Superior temporal gyrus (tissue), 1 donor: Measurements from ENCODE around the gene NUP214.
A peak's percentile ranks its signal among the peaks of the same experiment; 100 is the strongest.
"Not testable (repeated sequence)": the region's sequence is repeated elsewhere in the genome, so short reads cannot be mapped to it uniquely, and the experiment has no call there.

Experiments
- DNase-seq: peaks from one replicate; pipeline ENCODE4 v3.0.0-alpha.2; 2016; ENCODE audit errors: extremely low spot score

The NUP214 gene

DNA sequence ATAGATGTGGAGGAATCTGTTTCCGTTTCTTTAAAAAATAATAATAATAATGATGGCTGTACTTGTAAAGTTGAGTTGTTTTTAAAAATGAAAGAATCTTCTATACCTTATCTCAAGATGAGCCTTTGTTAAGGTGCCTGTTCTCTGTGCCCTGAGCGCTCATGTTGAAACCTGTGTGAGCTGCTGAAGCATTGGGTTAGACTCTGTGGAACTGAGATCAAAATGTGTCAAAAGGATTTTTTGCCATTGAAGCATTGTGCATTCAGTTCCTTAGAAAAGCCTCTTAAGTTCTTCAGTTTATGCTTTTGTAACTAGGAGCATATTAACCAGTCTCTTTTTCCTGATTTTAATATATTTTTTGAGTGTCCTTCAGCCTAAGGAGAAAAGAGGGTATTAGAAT is 67.7 kb downstream of the NUP214 start:
- no peak for DNase-seq

GRCh38 chr9:131194762-131195161 is 69.4 kb downstream of the NUP214 start:
- DNase-seq = no peak

DNA sequence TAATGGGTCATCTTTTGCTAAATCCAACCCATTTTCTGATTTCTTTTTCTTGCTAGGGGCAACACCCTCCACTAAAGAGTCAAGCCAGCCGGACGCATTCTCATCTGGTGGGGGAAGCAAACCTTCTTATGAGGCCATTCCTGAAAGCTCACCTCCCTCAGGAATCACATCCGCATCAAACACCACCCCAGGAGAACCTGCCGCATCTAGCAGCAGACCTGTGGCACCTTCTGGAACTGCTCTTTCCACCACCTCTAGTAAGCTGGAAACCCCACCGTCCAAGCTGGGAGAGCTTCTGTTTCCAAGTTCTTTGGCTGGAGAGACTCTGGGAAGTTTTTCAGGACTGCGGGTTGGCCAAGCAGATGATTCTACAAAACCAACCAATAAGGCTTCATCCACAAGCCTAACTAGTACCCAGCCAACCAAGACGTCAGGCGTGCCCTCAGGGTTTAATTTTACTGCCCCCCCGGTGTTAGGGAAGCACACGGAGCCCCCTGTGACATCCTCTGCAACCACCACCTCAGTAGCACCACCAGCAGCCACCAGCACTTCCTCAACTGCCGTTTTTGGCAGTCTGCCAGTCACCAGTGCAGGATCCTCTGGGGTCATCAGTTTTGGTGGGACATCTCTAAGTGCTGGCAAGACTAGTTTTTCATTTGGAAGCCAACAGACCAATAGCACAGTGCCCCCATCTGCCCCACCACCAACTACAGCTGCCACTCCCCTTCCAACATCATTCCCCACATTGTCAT is 72.0 kb downstream of the NUP214 start:
- DNase-seq = no peak

DNA sequence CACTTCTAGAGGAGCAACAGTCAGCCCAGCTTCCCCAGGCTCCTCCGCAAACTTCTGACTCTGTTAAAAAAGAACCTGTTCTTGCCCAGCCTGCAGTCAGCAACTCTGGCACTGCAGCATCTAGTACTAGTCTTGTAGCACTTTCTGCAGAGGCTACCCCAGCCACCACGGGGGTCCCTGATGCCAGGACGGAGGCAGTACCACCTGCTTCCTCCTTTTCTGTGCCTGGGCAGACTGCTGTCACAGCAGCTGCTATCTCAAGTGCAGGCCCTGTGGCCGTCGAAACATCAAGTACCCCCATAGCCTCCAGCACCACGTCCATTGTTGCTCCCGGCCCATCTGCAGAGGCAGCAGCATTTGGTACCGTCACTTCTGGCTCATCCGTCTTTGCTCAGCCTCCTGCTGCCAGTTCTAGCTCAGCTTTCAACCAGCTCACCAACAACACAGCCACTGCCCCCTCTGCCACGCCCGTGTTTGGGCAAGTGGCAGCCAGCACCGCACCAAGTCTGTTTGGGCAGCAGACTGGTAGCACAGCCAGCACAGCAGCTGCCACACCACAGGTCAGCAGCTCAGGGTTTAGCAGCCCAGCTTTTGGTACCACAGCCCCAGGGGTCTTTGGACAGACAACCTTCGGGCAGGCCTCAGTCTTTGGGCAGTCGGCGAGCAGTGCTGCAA is 72.8 kb downstream of the NUP214 start:
- DNase-seq = no peak

DNA sequence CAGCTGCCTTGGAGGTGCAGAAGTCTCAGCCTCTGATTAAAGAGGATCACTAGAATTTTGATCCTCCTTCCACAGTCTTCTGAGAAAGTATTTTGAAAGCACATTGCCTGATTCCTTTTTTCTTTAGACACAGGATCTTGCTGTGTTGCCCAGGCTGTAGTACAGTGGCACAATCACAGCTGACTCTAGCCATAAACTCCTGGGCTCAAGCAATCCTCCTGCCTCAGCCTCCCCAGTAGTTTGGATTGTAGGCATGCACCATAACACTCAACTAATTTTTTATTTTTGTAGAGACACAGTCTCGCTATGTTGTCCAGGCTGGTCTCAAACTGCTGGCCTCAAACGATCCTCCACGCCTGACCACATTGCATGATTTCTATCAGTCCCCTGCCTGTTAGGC is 76.5 kb downstream of the NUP214 start:
- DNase-seq = no peak

DNA sequence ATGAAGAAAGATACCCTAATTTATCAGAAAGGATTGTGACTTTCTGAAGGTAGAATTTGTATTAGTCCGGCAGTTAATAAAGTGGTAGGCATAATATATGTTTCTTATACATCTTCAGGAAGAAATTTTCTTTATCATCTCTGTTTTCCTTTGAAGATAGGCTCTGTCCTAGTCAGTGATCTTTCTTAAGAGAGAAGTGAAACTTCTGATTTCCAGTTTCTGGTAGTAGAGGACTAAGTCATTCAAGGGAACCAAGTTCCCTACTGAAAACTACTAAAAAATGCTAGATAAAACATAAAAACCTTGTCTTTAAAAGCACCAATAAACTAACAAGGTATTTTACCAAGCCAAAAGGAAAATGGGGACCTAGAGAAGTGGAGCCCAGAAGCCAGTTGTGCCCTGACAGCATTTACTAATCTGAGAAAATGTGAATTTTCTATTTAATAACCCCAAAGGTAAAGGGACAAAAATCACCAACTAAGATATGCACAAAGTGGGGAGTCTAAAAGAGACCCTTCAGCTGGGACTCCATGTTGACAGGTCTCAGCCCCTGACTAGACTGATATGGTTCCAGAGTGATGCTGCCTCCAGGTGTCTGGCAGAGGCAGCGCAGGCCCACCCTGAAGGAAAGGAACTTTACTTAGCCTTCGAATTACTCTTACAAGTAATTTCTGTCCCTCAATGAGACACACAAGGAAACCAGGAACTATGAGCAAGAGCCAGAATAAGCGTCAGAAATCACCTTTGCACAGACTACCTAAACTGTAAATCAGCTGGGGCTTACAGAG is 78.2 kb downstream of the NUP214 start:
- DNase-seq = no peak

GRCh38 chr9:131204285-131204684 is 78.9 kb downstream of the NUP214 start:
- no peak for DNase-seq

DNA sequence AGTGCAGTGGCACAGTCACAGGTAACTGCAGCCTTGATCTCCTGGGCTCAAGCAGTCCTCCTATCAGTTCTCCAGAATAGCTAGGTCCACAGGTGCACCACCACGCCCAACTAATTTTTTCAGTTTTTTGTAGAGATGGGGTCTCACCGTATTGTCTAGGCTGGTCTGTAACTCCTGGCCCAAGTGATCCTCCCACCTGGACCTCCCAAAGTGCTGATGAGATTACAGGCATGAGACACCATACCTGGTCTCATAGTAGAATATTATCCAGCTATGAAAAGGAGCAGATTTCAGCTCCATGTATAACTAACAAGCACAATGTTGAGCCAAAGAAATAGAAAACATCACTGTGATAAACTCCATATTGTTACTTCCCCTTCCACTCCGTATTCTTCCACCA is 81.1 kb downstream of the NUP214 start:
- no peak for DNase-seq

- not testable (repeated sequence) for DNase-seq
Measured at GRCh38 chr9:131211920-131212319, 86.5 kb downstream of the NUP214 start.

GRCh38 chr9:131214286-131214856 is 89.0 kb downstream of the NUP214 start:
- DNase-seq = peak; percentile 79

- DNase-seq = no peak
Measured at GRCh38 chr9:131214876-131215275, 89.5 kb downstream of the NUP214 start.

DNA sequence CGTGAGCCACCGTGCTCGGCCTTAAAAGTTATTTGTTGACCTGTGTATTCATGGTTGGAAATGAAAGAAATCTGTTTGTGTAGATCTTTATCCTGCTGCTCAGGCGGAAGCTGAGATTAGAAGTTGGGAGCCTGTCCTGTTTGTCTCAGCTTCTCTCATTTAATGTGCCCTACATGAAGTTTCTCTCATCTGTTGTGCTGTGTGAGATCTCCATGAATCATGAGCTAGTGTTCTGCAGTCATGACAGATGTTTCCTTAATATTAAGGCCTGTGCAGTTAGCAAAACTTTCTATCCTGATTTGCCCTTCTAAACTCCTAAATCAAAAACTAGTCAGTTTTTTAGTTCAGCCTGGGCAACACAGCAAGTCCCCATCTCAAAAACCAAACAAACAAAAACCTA is 91.4 kb downstream of the NUP214 start:
- DNase-seq = no peak

DNA sequence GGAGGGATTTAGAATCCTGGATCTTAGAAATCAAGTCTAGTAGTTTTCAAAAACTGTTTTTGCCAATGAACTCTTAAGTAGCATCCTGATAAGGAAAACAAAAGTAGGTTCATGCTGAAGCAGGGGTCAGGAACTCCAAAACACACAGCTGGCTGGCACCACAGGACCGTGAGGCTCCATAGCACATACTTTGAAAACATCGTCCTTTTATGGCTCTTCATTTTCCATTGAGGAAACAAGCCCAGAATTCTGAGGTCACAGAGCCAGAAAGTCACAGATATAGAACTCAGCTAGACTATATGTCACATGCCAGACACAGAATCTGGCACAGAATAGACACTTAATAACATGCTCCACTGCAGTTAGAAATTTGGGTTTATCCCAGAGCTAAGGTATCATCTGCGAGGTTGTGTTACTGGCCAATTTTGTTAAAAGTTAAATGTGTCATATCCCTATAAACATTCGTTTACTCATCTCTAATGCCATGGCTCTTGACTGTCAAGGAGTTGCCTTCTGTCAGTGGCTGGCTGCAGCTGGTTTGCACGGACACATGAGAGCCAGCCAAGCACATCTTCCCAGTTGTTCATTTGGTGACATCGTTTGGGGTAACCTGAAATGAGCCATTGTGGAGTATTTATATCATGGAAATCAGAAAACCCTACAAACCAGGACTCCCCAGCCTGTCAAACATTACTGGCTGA is 92.1 kb downstream of the NUP214 start:
- no peak for DNase-seq

DNA sequence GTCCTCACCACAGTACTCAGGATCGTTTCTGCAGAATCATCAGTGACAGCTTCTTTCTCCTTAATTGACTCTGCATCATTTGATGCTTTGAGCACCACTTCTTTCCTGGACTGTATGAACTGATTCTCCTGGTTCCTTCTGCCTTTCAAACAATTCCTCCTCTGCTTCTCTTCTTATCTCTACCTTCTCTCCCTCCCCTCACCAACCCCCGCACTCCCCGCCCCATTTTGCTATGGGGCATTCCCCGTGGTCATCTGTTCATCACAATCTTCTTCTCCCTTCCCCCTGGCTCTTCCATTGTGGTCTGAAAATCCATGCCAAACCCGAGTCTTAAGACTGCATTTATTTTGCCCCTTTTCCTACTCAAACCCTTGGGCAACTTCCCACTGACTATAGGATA is 93.0 kb downstream of the NUP214 start:
- no peak for DNase-seq

DNA sequence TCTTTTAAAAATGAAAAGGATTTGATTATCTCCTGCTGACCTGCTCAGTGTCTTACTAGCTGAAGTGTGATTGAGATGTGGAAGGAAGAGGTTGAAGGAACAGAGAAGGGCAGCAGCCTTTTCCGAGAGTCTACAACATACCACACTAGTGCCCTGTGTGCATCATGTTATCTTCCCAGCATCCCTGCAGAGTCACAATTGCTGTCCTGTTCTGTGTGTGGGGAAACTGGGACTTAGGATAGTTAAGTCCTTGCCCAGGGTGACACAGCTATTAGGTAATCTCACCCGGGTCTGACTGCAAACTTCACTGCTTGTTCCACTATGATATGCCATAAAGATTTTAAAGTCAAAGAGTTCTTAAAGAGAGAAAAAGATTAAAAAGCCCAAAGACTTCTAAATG is 95.1 kb downstream of the NUP214 start:
- DNase-seq = no peak

GRCh38 chr9:131222460-131222859 is 97.1 kb downstream of the NUP214 start:
- DNase-seq = no peak

- no peak for DNase-seq
Measured at GRCh38 chr9:131226226-131226625, 100.8 kb downstream of the NUP214 start.

DNA sequence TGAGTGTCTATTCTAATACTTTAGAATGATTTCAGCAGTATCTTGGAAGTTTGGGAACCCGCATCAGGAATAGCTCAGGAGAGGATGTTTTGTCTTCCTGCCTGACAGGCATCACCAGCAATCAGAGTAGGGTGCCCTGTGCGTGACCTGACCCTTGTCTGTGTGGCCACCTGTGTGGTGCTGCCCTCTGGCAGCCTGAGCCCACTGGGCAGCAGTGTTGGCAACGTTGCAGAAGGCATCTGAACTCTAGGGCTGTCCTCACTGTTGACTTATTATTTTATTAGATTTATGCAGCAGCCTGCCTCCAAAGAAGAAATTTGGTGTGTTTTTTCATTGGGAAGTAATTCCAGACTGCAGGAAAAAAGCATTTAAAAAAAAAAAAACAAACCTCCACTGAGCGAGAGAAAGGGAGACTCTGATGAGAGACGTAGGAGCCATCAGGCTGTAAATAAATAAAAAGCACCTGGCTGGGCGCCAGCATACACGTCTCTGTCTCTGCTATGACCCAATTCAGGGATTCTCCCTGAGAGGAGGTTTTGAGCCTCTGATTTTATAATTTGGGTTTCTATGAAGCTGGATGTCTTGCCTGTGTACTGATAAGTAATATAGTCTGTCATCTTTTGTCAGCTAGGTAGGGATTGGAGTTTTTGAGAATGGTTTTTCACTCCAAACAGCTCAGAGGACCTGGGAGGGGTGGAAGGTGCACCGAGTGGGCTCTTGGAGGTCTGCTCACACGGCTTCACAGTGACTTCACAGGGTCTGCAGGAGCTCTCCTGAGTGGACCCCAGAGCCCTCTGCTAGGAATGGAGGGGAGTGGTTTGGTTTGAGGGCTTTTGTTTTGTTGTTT is 101.9 kb downstream of the NUP214 start:
- DNase-seq = no peak

DNA sequence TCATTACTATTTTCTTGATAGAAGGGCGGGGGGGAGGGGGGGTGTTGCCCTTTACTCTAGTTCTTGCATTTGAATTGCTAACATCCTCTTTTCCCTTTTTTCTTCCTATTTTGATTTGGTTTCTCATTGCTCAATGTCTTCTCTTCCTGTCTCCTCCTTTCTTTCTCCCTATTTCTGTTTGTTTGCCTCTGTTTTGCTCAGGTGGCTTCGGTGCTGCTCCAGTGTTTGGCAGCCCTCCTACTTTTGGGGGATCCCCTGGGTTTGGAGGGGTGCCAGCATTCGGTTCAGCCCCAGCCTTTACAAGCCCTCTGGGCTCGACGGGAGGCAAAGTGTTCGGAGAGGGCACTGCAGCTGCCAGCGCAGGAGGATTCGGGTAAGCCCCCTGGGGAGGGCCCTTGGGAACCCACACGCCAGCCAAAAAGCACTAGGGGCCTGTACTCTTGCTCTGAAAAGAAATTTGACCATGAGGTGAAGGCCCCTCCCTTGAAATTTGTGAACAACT is 102.6 kb downstream of the NUP214 start:
- DNase-seq = no peak

DNA sequence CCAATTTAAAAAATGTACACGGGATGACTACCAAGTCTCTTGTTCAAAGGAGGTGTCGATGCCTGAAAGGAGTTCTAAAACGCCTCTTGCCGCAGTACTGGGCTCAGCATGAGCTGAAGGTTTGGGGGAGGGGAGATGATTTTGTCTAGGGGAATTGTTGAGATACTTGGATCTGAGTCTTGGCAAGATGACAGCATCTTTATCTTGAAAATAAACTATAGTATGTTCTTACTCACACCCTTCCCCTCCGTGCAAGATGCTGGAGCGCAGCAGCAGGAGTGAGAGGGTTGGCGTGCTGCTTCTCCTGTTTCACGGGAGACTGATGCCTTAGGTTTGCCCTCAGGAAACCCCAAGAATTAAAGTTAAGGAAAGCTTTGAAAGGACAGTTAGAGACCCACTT is 103.6 kb downstream of the NUP214 start:
- no peak for DNase-seq

- DNase-seq = no peak
Measured at GRCh38 chr9:131233556-131233955, 108.2 kb downstream of the NUP214 start.
